PC-3 (cell line): ENCODE results near the gene ITGB4. TPM values are rescaled to one million over a fixed set of nuclear protein-coding genes. Genes with fewer than 3 reads are reported as not detected.

Experiments used
- ATAC-seq: fragments of 200-7000 bp; cut with Tn5 transposase; 2 replicates; pipeline ENCODE4 v1.9.1; 2020; ENCODE audit warnings: mild to moderate bottlenecking, moderate library complexity
- BruUV-seq: library from RNA; stranded (reverse); fragments of 400-500 nt; replicated peaks from 2 replicates; lab custom pipeline; 2021; lab: Mats Ljungman, UMichigan
- CTCF ChIA-PET: fragments of 300-600 bp; sonication (Branson Sonifier 250); formaldehyde crosslinking; loops from one replicate; lab custom pipeline; 2022; ENCODE audit warnings: antibody characterized with exemption; lab: Charles Lee
- POLR2A ChIA-PET: fragments of 300-600 bp; sonication (Branson Sonifier 250); formaldehyde crosslinking; loops from one replicate; lab custom pipeline; 2022; ENCODE audit warnings: antibody characterized with exemption; ENCODE audit not compliant: unreplicated experiment; lab: Charles Lee
- DNase-seq: peaks from one replicate; pipeline ENCODE4 v3.0.0-alpha.2; 2015
- H2AFZ ChIP-seq: fragments of 300-600 bp; sonication (generic); 2 replicates; pipeline ENCODE4 v1.6.0; 2016; ENCODE audit warnings: antibody characterized with exemption, low read length
- H3F3A ChIP-seq: fragments of 300-600 bp; sonication (generic); one replicate; pipeline ENCODE4 v1.6.0; 2017; ENCODE audit warnings: antibody characterized with exemption, low read length, control low read depth, mild to moderate bottlenecking; ENCODE audit not compliant: unreplicated experiment
- H3K27ac ChIP-seq: fragments of 300-600 bp; sonication (generic); 2 replicates; pipeline ENCODE4 v1.5.1; 2016; ENCODE audit warnings: mild to moderate bottlenecking, low read length
- H3K27me3 ChIP-seq: fragments of 300-600 bp; sonication (generic); 2 replicates; pipeline ENCODE4 v1.6.1; 2016; ENCODE audit warnings: low read length, mixed read lengths
- H3K36me3 ChIP-seq: fragments of 300-600 bp; sonication (generic); 2 replicates; pipeline ENCODE4 v1.6.1; 2016; ENCODE audit warnings: low read depth, mixed run types, low read length, mixed read lengths
- H3K4me1 ChIP-seq: fragments of 300-600 bp; sonication (generic); 2 replicates; pipeline ENCODE4 v1.5.1; 2016; ENCODE audit warnings: low read length; ENCODE audit not compliant: insufficient read depth
- H3K4me2 ChIP-seq: fragments of 300-600 bp; sonication (generic); 2 replicates; pipeline ENCODE4 v1.6.0; 2016; ENCODE audit warnings: low read length
- H3K4me3 ChIP-seq: fragments of 300-600 bp; sonication (generic); 2 replicates; pipeline ENCODE4 v1.5.1; 2016; ENCODE audit warnings: mild to moderate bottlenecking, low read length, mixed read lengths
- H3K79me2 ChIP-seq: fragments of 300-600 bp; sonication (generic); 2 replicates; pipeline ENCODE4 v1.6.1; 2017; ENCODE audit warnings: low read length, mixed read lengths
- H3K9ac ChIP-seq: fragments of 300-600 bp; sonication (generic); 2 replicates; pipeline ENCODE4 v1.6.0; 2016; ENCODE audit warnings: mild to moderate bottlenecking, low read length
- H3K9me2 ChIP-seq: fragments of 300-600 bp; sonication (generic); replicated peaks from 2 replicates; pipeline ENCODE4 v1.6.1; 2016; ENCODE audit warnings: mixed run types, low read length, mixed read lengths
- H3K9me3 ChIP-seq: fragments of 300-600 bp; sonication (generic); 2 replicates; pipeline ENCODE4 v1.6.1; 2016; ENCODE audit warnings: low read length, mixed read lengths
- H4K20me1 ChIP-seq: fragments of 300-600 bp; sonication (generic); 2 replicates; pipeline ENCODE4 v1.6.1; 2016; ENCODE audit warnings: low read length, mixed read lengths
- CTCF ChIP-seq: fragments of 300-600 bp; sonication (generic); conservative IDR thresholded peaks from 2 replicates; pipeline ENCODE4 v1.5.1; 2017; ENCODE audit warnings: antibody characterized with exemption, low read depth, mild to moderate bottlenecking, low read length
- EZH2 ChIP-seq: fragments of 300-600 bp; sonication (generic); IDR thresholded peaks from one replicate; pipeline ENCODE4 v1.6.1; 2017; ENCODE audit warnings: antibody characterized with exemption, mild to moderate bottlenecking, low read length; ENCODE audit not compliant: unreplicated experiment
- EZH2phosphoT487 ChIP-seq: fragments of 300-600 bp; sonication (generic); IDR thresholded peaks from 2 replicates; pipeline ENCODE4 v1.6.1; 2018; ENCODE audit warnings: mild to moderate bottlenecking, antibody characterized with exemption, low read length, borderline replicate concordance
- intact Hi-C: fragments of 100-400 bp; cut with micrococcal nuclease; formaldehyde crosslinking; loops from 2 replicates; pipeline ENCODE4 v1.9.0; 2023
- total RNA-seq: library from RNA; depleted of rRNA; stranded (reverse); fragments of >200 nt; gene quantifications from 2 replicates; pipeline ENCODE4 v1.2.3, GENCODE V29; 2014

ITGB4 gene
- total RNA-seq, 1 experiment from 2014 or later: 273 TPM

GRCh38 chr17:75757086-75757681 is 35.9 kb downstream of the ITGB4 start:
- H3K9me2 ChIP-seq: no peaks in the 10 kb centered on the region
- H3K27ac ChIP-seq: no peak overlapping the region
- no peak overlapping the region for H3K4me2 ChIP-seq
- TF ChIP-seq EZH2 (no peak), CTCF (no peak), EZH2phosphoT487 (no peak)
- no peak overlapping the region for H2AFZ ChIP-seq
- H3K27me3 ChIP-seq: no peaks in the 10 kb centered on the region
- no peaks in the 10 kb centered on the region for H3K79me2 ChIP-seq
- no peak overlapping the region for H3K4me3 ChIP-seq
- DNase-seq (no peak), ATAC-seq (no peak)
- H3K9ac ChIP-seq: no peak overlapping the region
- no peaks in the 10 kb centered on the region for H3K4me1 ChIP-seq
- H3F3A ChIP-seq: no peaks in the 10 kb centered on the region
- H3K36me3 ChIP-seq: peaks cover 45% of the 10 kb centered on the region; the same call in 1 of the 2 replicates
- ChIA-PET POLR2A (interaction anchor here (0.5 kb wide), 1 partner anchor 98 kb away, joined by 3 read pairs; the partner anchor contains the start of gene WBP2), CTCF (no interaction called here)
- BruUV-seq: TSS peak; percentile 75
- no peaks in the 10 kb centered on the region for H3K9me3 ChIP-seq
- H4K20me1 ChIP-seq: no peaks in the 10 kb centered on the region
- intact Hi-C loops: no loop called here

GRCh38 chr17:75758131-75758905 is 37.1 kb downstream of the ITGB4 start:
- POLR2A ChIA-PET: no interaction called here

More at GRCh38 chr17:75758131-75758905, 37.1 kb downstream of the ITGB4 start:
- Histone ChIP-seq H3K9me3 (no peaks in the 10 kb centered on the region), H2AFZ (no peak overlapping the region), H3K9ac (no peak overlapping the region), H3K79me2 (no peaks in the 10 kb centered on the region), H3K4me1 (no peaks in the 10 kb centered on the region), H3K4me2 (no peak overlapping the region), H3F3A (no peaks in the 10 kb centered on the region), H3K4me3 (no peak overlapping the region), H3K27me3 (no peaks in the 10 kb centered on the region), H3K27ac (no peak overlapping the region), H3K9me2 (no peaks in the 10 kb centered on the region), H3K36me3 (peaks cover 34% of the 10 kb centered on the region; the same call in 1 of the 2 replicates), H4K20me1 (no peaks in the 10 kb centered on the region)
- DNase-seq (peak; percentile 54), ATAC-seq (peak; percentile 39)
- TF ChIP-seq EZH2phosphoT487: no peak
- peak; percentile 73 for TF ChIP-seq CTCF
- intact Hi-C loops: no loop called here
- CTCF ChIA-PET: no interaction called here
- BruUV-seq: no TSS peak
